SU-DHL-6 (cell line): ENCODE data around the gene UBE2G2.

ENCODE experiments used
- H2AFZ ChIP-seq: fragments of 200-600 bp; sonication (generic); 2 replicates; pipeline ENCODE4 v1.6.1; 2014; ENCODE audit warnings: low read depth, mild to moderate bottlenecking, moderate library complexity, mixed read lengths, antibody characterized with exemption, low read length; ENCODE audit not compliant: severe bottlenecking
- H3F3A ChIP-seq: fragments of 200-600 bp; shearing (Covaris generic); 2 replicates; pipeline ENCODE4 v1.6.0; 2016; ENCODE audit warnings: antibody characterized with exemption, mild to moderate bottlenecking; ENCODE audit not compliant: insufficient read depth
- H3K27ac ChIP-seq: fragments of 200-600 bp; sonication (generic); 2 replicates; pipeline ENCODE4 v1.5.1; 2016; ENCODE audit warnings: low read depth, mild to moderate bottlenecking, low read length, moderate library complexity, mixed read lengths
- H3K27me3 ChIP-seq: fragments of 200-600 bp; sonication (generic), shearing (Covaris generic); 2 replicates; pipeline ENCODE4 v1.6.0; 2014; ENCODE audit warnings: mild to moderate bottlenecking, low read length
- H3K36me3 ChIP-seq: fragments of 200-600 bp; sonication (generic); 2 replicates; pipeline ENCODE4 v1.6.1; 2014; ENCODE audit warnings: mild to moderate bottlenecking, low read length, mixed read lengths
- H3K4me2 ChIP-seq: fragments of 300-600, 200-600 bp; shearing (Covaris generic), sonication (generic); 2 replicates; pipeline ENCODE4 v1.6.0; 2014; ENCODE audit warnings: low read length, low read depth, mild to moderate bottlenecking; ENCODE audit not compliant: poor library complexity, severe bottlenecking
- H3K4me3 ChIP-seq: fragments of 200-600 bp; sonication (generic); 2 replicates; pipeline ENCODE4 v1.5.1; 2014; ENCODE audit warnings: antibody characterized with exemption, low read length, mild to moderate bottlenecking, mixed read lengths; ENCODE audit not compliant: insufficient read depth, poor library complexity, severe bottlenecking
- H3K79me2 ChIP-seq: fragments of 200-600 bp; sonication (generic); 2 replicates; pipeline ENCODE4 v1.6.1; 2014; ENCODE audit warnings: mild to moderate bottlenecking, low read length, moderate library complexity; ENCODE audit not compliant: insufficient read depth
- H3K9ac ChIP-seq: fragments of 200-600 bp; sonication (generic); 2 replicates; pipeline ENCODE4 v1.7.0; 2014; ENCODE audit warnings: mild to moderate bottlenecking, low read length
- H3K9me2 ChIP-seq: fragments of 200-600 bp; sonication (generic); replicated peaks from 2 replicates; pipeline ENCODE4 v1.6.1; 2014; ENCODE audit warnings: low read length; ENCODE audit not compliant: insufficient read depth
- H3K9me3 ChIP-seq: fragments of 200-600 bp; sonication (generic); 2 replicates; pipeline ENCODE4 v1.6.1; 2014; ENCODE audit warnings: low read length, mixed read lengths; ENCODE audit not compliant: insufficient read depth
- H4K20me1 ChIP-seq: fragments of 200-600 bp; sonication (generic); 2 replicates; pipeline ENCODE4 v1.6.1; 2014; ENCODE audit warnings: low read depth, mild to moderate bottlenecking, antibody characterized with exemption, low read length, moderate library complexity, mixed read lengths
- EZH2phosphoT487 ChIP-seq: fragments of 200-600 bp; sonication (generic), shearing (Covaris generic); conservative IDR thresholded peaks from 2 replicates; pipeline ENCODE4 v1.6.1; 2018; ENCODE audit warnings: mild to moderate bottlenecking, antibody characterized with exemption, low read length, moderate library complexity, mixed read lengths
- TF ChIP-seq, protein P1 (sequence below): fragments of 200-600 bp; sonication (generic); IDR thresholded peaks from one replicate; pipeline ENCODE4 v1.5.1; 2017; ENCODE audit warnings: antibody characterized with exemption, mild to moderate bottlenecking, low read length, moderate library complexity; ENCODE audit not compliant: insufficient read depth, poor library complexity, severe bottlenecking

UBE2G2 gene

DNA sequence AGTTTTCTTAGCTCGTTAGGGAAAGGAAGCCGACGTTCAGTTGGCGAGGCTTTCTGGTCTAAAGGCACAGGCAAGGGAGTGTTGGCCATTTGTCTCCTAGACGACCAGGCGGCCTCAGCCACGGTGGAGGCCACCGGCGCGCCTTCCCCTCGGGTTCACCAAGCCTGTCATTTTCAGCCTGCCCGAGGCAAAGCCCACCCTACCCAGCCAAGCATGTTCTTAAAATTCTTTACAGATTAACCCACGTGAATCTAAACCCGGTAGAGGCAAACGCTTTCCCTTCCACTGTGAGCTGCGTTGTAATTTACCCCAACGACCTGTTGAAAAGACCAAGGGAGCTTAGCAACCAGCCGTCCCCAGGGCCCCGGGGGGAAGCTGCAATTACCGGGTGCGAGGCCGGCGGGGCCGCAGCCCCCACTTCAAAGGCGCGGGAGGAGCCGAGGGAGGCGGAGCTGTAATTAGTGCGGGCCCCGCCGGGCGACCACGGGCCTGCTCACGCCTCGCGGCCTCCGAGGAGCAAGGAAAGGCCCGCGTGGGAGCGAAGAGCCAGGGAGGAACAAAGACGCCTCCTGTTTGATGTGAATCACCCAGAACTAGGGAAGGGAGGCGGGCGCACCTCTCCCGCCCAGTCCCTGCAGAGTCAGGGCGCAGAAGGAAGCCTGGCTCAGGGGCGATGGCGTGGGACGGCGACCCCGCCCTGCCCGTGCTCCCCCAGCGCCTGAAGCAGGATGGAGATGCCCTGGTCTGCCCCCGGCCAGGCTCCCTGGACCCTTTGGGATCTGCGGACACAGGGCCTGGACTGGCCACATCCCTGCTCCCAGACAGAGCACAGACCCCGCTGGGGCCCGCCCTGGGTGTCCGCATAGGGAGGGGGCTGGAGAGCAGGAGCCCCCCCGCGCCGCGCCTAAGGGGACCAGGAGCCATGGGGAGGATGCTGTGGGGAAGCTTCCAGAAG lies 78.2 kb downstream of the UBE2G2 start:
- H3K9ac ChIP-seq, result no peak overlapping the region
- H3K4me3 ChIP-seq, result no peak overlapping the region
- no peaks in the 10 kb centered on the region for H3F3A ChIP-seq
- no peaks in the 10 kb centered on the region for H3K79me2 ChIP-seq
- no peak overlapping the region for H2AFZ ChIP-seq
- 0 out of 2 replicates have a peak, but pooled peaks cover 4% of the 10 kb centered on the region for H3K27me3 ChIP-seq
- H3K36me3 ChIP-seq, result no peaks in the 10 kb centered on the region
- H3K9me3 ChIP-seq, result no peaks in the 10 kb centered on the region
- H3K4me2 ChIP-seq, result no peak overlapping the region
- H3K9me2 ChIP-seq, result no peaks in the 10 kb centered on the region
- TF ChIP-seq EZH2phosphoT487, result no peak
- TF ChIP-seq, protein P1, sequence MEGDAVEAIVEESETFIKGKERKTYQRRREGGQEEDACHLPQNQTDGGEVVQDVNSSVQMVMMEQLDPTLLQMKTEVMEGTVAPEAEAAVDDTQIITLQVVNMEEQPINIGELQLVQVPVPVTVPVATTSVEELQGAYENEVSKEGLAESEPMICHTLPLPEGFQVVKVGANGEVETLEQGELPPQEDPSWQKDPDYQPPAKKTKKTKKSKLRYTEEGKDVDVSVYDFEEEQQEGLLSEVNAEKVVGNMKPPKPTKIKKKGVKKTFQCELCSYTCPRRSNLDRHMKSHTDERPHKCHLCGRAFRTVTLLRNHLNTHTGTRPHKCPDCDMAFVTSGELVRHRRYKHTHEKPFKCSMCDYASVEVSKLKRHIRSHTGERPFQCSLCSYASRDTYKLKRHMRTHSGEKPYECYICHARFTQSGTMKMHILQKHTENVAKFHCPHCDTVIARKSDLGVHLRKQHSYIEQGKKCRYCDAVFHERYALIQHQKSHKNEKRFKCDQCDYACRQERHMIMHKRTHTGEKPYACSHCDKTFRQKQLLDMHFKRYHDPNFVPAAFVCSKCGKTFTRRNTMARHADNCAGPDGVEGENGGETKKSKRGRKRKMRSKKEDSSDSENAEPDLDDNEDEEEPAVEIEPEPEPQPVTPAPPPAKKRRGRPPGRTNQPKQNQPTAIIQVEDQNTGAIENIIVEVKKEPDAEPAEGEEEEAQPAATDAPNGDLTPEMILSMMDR, result no peak
- no peaks in the 10 kb centered on the region for H4K20me1 ChIP-seq
- no peak overlapping the region for H3K27ac ChIP-seq

GRCh38 chr21:44722731-44723130 lies 78.9 kb downstream of the UBE2G2 start:
- no peaks in the 10 kb centered on the region for H3F3A ChIP-seq
- H3K4me3 ChIP-seq, result no peak overlapping the region
- no peaks in the 10 kb centered on the region for H3K9me3 ChIP-seq
- 0 out of 2 replicates have a peak, but pooled peaks cover 4% of the 10 kb centered on the region for H3K27me3 ChIP-seq
- H2AFZ ChIP-seq, result no peak overlapping the region
- H3K27ac ChIP-seq, result no peak overlapping the region
- H3K9ac ChIP-seq, result no peak overlapping the region
- TF ChIP-seq, protein P1, result no peak
- TF ChIP-seq EZH2phosphoT487, result no peak
- no peaks in the 10 kb centered on the region for H3K36me3 ChIP-seq
- no peaks in the 10 kb centered on the region for H3K79me2 ChIP-seq
- no peaks in the 10 kb centered on the region for H4K20me1 ChIP-seq
- no peaks in the 10 kb centered on the region for H3K9me2 ChIP-seq
- no peak overlapping the region for H3K4me2 ChIP-seq

DNA sequence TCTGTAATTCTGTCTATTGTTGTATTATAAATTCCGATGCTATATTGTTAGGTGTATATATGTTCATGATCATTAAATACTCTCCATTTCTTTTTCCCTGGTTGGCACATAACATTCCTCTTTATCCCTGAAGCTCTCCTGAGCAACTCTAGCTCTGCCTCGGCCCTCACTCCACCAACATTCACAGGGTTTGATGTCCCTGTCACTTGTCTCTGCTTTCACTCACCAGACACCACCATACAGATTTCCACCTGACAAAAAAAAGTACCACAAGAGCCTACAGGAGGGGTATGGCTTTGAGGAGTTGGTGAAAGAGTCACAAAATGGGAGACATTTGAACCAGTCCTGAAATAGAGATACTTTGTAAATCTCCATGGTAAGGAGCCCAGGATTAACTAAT lies 81.5 kb downstream of the UBE2G2 start:
- TF ChIP-seq EZH2phosphoT487, result no peak
- TF ChIP-seq, protein P1, result no peak
- Histone ChIP-seq H3K4me2 (no peak overlapping the region), H3K36me3 (no peaks in the 10 kb centered on the region), H3K9me2 (no peaks in the 10 kb centered on the region), H4K20me1 (no peaks in the 10 kb centered on the region), H3K4me3 (no peak overlapping the region), H3K9me3 (no peaks in the 10 kb centered on the region), H2AFZ (no peak overlapping the region), H3K27ac (no peak overlapping the region), H3K9ac (no peak overlapping the region), H3K27me3 (0 out of 2 replicates have a peak, but pooled peaks cover 4% of the 10 kb centered on the region), H3F3A (no peaks in the 10 kb centered on the region), H3K79me2 (no peaks in the 10 kb centered on the region)
